ENCODE results near the gene PRLR.

DNA sequence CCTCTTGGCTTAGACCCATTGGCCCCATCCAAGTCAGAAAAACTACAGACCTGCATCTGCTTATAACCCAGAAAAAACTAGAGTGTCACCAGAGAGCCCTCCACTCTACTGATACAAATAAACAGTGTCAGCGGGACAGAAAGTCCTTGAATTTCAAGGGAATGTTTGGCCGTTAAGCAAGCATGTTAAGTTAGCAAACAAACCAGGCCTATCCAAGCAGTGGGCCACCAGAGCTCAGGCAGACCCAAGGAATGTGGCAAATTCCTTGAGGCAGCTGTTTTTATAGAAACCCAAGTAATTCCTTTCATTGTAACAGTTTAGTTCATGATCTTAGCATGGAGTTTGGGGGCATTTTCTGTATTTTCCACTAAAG is 70.9 kb downstream of the PRLR start:
- TF ChIP-seq, protein P1, sequence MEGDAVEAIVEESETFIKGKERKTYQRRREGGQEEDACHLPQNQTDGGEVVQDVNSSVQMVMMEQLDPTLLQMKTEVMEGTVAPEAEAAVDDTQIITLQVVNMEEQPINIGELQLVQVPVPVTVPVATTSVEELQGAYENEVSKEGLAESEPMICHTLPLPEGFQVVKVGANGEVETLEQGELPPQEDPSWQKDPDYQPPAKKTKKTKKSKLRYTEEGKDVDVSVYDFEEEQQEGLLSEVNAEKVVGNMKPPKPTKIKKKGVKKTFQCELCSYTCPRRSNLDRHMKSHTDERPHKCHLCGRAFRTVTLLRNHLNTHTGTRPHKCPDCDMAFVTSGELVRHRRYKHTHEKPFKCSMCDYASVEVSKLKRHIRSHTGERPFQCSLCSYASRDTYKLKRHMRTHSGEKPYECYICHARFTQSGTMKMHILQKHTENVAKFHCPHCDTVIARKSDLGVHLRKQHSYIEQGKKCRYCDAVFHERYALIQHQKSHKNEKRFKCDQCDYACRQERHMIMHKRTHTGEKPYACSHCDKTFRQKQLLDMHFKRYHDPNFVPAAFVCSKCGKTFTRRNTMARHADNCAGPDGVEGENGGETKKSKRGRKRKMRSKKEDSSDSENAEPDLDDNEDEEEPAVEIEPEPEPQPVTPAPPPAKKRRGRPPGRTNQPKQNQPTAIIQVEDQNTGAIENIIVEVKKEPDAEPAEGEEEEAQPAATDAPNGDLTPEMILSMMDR (IDR thresholded peaks at IDR 0.05; ENCODE audit: borderline replicate concordance, extremely low read depth, low read length, poor library complexity, severe bottlenecking) = no peak
- no peak for TF ChIP-seq EZH2 (IDR thresholded peaks at IDR 0.05; ENCODE audit: borderline replicate concordance, low read depth, low read length, severe bottlenecking)
